HG02938 (cell line): ENCODE data around the gene MYL7.
A peak's percentile ranks its signal among the peaks of the same experiment; 100 is the strongest.
"Not testable (repeated sequence)": the region's sequence is repeated elsewhere in the genome, so short reads cannot be mapped to it uniquely, and the experiment has no call there.

Experiments
- ATAC-seq: cut with Tn5 transposase; IDR thresholded peaks from one replicate; pipeline ENCODE4 v1.9.1; 2021; ENCODE audit warnings: mild to moderate bottlenecking, moderate library complexity; ENCODE audit not compliant: unreplicated experiment

Gene MYL7

DNA sequence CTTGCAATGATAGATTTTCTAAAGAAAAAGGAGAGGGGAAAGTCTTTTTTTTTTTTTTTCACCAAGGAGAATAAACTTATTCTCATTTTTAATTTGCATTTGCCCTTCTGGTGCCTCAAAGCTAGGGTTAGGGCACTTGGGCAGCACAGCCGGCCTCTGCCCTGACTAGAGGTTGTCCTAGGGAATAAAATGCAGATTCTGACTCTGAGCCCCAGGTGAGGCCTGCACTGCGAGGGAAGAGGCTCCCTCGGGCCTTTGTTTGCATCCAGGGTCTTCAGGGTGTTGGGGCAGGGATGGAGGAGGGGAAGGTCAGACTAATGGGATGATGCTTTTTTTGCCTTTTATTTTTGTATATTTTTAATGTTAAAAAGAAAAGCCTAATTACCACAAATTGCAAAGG is 7.8 kb downstream of the MYL7 start:
- no peak for ATAC-seq

DNA sequence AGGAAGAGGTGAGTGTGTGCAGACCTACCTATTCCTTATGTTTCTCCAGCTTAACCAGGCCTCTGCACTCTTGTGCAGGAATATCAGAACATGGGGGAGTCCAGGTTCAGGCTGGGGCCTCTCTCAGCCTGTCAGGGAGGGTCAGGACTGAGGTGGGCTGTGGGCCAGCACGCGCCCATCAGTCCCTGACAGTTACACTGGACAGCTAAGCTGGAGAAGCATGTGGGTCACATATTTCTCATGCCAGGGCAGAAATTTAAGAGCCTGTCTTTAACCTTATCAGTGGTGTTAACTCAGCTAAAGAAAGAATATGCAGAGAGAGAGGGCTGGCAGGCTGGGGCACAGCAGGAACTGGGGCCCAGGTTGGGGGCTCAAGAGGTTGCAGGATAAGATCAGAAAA is 9.1 kb downstream of the MYL7 start:
- no peak for ATAC-seq

DNA sequence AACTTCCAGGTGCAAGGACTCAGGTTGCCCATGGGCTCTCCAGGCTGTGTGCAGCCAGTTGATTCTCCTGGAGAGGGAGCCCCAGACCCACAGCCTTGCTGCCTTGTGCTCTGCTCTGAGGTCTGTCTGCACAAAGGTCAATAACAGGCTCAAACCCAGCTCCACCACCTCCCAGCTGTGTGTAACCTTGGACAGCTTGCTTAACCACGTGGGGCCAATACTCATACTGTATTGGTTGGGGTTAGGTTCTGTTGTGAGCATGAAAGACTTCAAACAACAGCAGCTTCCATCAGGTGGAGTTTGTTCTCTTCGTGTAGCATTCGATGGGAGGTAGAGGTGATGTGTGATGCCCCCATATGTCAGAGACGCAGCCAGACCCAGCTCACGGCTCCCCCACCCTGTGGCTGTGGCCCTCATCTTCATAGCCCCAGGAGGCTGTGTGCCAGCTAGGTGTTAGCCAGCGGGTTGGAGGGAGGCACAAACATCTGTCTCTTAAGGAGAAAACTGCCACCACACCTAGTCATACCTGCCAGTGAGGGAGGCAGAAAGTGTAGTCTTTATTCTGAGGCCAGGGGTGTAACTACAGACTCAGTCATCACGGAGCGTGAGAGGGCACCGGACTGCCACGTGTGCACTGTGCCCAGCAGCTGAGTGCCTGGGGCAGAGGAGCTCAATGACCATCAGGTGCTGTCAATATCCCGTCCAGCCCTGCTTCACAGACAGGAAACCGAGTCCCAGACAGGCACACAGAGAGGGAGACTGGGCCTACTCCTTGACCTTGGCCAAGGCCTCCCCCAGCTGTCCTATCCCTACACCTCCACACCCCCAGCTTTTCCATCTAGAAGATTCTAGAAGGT is 9.7 kb downstream of the MYL7 start:
- no peak for ATAC-seq

DNA sequence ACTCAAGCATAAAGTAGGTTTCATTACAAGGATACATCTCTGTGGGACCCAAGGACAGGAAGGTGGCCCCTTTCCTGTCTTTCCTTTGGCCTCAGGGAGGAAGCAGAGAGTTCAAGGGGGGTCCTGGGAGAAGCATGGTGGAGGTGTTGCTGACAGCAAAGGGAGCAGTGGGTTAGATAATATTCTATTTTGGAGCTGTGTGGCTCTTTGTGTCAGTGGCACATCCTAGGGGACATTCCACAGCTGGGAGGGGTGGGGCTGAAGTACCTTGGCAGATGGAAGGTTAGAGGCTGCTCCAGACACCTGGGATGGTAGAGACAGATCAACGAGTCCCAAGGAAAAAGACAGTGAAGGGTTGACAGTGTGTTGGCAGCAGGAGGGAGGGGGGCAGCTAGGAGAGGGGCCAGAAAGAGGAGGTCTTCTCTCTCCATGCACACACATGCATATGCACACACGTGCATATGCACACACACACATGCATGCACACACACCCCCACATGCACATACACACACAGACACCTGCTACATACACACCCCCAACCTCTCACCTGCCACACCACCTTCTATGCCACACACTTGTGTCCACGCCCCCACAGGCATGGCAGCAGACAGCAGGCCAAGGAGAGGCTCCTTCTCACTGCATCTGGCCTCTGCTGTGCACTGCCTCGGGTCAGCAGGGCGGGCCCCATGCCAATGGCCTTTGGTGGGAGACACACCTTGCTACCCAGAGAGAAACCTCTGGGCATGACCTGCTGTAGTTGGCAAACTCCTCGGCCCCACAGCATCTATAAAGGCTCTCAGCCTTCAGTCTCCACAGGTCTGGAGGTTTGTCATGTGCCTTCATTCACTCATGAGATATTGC is 12.2 kb downstream of the MYL7 start:
- no peak for ATAC-seq

DNA sequence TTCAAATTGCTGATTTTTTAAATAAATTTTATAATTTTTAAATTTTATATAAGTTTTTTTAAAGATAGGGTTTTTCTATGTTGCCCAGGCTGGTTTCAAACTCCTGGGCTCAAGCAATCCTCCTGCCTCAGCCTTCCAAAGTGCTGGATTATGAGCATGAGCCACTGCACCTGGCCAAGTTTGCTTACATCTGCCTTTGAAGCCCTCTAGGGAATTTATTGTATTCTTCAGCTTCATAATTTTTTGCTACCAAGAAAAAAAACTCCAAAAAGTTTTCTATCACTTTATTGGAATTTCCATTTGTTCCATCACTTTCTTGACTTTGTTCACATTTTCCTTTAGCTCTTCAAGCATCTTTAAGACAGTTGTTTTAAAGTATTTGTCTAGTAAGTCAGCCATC is 14.0 kb downstream of the MYL7 start:
- no peak for ATAC-seq

DNA sequence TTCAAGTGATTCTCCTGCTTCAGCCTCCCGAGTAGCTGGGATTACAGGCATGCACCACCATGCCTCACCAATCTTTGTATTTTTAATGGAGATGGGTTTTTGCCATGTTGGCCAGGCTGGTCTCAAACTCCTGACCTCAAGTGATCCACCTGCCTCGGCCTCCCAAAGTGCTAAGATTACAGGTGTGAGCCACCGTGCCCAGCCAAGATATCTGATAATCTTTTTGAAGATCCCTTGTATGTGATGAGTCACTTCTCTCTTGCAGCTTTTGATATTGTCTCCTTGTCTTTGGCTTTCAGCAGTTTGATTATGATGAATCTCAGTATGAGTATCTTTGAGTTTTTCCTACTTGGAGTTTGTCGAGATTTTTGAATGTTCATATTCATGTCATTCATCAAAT is 14.6 kb downstream of the MYL7 start:
- ATAC-seq, result not testable (repeated sequence)

DNA sequence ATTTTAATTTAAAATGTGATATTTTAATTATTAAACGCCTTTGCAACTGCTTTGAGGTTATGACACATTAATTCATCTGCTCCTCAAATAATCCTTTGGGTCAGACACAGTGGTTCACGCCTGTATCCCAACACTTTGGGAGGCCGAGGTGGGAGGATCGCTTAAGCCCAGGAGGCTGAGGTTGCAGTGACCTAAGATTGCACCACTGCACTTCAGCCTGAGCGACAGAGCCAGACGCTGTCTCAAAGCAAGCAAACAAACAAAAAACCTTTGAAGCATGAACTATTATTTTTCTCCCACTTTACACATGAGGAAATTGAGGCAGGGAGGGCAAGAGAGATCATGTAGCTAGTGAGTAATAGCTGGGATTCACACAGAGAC is 16.3 kb downstream of the MYL7 start:
- ATAC-seq, result no peak

DNA sequence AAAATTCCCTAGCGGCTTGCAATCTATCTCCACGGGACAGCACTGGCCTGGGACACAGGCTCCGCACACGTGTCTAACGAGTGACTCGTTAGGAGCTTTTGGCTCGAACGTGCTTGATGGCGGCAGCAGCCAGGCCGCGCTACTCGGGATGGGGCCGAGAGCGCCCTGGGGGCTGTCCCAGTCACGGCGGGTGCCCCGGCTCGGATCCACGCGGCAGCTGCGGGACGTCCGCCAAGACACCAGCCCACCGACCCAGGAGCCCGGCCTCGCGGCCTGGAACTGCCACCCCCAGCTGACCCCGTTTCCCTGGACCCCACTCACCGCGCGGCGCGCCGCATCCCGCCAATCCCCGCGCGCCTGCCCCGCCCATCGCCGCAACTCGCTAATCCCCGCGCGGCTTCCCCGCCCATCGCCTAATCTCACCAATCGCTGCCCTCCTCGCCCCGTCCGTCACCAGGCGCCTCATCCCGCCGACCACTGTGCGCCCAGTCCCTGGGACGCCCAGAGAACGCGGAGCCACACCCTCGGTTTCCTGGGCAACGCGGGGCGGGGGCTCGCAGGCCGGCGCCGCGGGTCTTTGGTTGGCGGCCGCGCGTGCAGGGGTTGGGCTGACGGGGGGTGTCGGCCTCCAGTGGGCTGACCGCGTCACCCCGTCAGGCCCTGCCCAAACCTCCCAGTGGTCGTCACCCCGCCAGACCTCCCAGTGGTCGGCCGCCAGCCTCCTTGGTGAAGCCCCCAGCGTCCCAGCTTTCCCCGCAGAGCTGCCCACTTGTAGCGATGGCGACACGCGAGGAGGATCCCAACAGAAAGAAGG is 17.7 kb downstream of the MYL7 start, which contains the start of gene POLD2:
Gene POLD2, minus strand, starts transcription at position 359 of the 814 bp plus-strand sequence. CDS start 1,495 bp downstream, outside the sequence.
- ATAC-seq, result peak; percentile 97

DNA sequence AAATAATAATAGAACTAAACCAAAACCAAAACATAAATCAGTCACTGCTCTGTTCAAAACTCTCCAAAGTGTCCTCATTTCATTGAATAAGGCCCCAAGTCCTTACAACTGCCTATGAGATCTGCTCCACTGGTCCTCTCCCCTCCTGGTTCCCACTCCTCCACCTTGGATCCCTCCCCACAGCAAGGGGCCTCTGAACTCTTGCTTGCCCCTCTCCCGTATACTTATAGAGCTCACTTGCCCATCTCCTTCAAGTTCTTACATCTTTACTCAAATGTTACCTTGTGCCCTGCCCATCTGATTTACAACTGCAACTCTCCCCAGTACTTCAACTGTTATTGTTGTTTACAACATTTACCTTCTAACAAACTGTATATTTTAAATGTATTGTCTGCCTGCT is 18.6 kb downstream of the MYL7 start:
- no peak for ATAC-seq

DNA sequence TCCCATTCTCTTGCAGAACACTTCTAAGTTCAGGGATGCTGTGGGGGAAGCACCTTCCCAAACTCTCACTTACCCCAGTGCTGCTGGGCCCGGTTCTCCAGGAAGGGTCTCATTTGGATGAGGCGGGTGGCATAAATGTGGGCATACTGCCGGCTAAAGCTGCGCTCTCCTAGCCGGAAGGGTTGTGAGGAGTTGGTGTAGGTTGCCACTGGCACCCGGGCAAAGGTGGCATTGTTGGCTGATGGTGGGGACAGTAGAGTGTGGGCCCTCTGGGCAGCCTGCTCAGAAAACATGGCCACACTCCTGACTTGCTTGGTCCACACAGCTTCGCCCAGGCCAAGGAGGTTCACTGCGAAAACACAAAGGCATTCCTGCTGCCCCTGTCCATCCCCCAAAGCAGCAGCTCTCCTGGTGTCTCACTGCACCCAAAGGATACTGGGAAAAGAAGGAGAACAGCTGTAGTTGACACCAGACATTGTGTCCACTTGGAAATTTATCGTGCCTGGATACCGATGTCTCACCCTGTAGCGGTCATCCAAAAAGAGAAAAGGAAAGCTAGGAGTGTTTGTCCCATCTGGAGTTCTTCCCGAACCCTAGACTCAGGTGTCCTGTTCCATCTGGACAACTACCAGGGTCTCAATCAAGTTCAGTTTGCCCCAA is 19.2 kb downstream of the MYL7 start:
- ATAC-seq, result no peak

DNA sequence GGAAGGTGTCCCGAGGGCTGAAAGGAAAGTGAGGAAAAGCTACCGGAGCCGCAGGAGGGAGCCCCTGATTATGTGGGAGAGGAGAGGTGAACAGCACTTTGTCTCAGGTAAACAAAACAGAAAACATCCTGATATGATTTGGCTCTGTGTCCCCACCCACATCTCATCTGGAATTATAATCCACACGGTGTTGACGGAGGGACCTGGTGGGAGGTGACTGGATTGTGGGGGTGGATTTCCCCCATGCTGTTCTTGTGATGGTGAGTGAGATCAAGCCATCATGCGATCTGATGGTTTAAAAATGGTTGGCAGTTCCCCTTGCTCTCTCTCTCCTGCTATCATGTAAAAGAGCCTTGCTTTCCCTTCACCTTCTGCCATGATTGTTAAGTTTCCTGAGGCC is 20.7 kb downstream of the MYL7 start:
- no peak for ATAC-seq

DNA sequence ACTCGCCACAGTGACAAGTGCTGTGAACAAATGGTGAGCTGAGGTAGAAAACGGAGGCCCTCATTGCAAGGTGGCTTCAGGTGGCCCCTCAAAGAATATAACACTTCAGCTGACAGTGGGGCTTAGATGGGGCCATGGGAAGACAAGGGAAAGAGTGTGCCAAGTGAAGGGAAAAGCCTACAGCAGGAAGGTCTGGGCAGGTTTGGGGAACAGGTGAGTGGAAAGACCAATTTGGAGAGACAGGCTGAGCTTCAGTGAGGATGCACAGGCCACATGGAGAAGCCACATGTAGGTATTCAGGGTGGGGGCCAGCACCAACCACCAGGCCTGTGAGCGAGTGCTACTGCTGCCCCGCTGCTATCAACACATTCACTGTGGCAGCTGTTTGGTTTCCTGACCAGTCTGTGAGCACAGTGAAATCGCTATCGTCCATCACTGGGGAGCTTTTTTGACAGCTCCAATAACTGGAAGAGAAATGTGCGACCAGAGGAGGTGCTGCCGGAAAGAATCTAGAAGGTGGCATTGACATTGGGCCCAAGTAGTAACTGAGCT is 21.2 kb downstream of the MYL7 start:
- ATAC-seq, result no peak

DNA sequence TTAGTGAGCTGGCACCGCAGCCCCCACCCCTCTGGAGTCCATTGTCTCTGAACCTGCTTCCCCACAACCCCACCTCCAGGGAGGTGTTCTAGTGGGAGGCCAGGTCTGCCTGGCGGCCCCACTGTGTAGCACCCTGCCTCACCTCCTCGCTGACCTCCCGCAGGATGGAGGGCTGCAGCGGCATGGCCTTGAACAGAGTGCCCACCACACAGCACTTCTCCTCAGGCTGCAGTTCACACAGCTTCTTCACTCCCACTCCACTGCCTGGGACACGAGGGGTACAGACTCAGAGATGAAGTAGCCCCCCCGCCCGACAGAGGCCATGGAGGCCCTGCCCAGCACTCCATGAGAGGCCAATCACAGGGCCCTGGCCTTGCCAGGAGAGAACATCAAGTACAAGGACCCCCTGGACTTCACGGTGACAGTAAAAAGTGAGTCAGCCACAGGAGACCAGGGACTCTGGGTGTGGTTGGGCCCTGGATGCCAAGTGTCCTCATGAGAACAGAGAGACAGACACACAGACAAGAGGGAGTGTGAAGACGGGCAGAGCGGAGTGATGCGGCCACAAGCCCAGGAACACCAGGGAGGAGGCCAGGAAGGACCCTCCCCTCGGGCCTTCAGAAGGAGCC is 23.2 kb downstream of the MYL7 start:
- no peak for ATAC-seq

DNA sequence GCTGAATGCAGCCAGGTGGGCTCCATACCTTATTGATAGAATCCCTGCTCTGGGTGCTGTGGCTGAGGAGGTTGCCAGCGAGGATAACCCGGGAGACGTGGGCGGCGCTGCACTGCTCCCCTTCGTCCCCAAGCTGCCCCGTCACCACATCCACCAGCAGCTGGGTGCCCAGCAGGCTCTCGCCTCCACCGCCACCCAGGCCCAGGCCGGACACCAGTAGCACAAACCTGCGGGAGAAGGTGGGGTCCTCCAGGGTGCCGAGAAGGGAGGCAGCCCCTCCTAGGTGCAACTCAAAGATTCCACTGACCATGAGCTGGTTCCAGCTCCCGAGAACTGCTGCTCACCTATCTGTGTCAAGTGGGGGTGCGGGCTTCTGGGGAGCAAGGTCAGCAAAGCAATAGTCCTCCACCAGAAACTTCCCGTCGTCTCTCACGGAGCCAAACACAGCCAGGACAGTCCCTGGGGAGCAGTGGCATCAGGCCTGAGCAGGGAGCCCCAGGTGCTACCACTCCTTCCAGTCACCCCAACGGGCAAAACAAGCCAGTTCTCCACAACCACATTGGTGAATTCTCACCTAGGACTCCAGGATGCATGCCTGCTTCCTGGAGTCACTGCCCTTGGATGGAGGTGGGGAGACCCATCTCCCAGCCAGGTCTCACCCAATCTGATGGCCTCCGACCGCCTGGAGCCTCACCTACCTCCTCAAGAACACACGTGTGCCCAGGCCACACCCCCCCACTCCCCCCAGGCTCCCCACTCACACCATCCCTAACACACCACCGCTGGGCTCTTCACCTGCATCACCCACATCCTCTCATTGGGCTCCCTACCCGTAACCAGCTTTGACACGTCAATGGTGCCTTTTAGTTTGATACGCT is 24.1 kb downstream of the MYL7 start:
- no peak for ATAC-seq

DNA sequence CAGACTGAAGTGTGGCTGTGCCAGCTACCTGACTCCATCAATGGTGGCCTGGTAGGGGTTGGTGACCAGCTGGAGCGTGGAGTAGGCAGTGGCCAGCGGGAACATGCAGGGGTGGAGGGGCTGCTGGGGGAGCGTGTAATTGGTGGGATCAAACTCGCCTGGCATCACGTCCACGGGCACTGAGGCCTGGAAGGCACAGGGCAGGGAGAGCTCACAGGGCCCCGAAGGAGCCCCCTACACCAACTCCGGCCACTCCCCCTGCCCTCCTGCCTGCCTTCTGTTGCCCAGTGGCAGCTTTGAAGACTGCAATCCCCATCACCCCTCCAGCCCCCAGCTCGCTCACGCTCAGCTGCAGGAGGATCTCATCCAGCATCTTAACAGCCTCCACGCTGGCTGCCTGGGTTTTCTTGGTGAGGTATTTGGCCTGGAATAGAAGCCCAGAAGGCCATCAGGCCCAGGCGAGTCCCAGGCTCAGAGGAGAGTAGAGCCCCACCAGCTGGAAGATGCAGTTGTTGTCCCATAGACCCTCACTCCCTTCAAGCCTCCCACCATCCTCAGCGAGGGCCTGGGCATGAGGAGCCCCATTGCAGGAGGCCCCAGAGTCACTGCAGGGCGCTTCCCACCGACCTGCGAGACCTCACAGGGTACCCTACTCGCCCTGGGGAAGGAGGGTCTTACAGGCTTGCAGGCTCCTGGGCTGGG is 24.9 kb downstream of the MYL7 start:
- no peak for ATAC-seq

DNA sequence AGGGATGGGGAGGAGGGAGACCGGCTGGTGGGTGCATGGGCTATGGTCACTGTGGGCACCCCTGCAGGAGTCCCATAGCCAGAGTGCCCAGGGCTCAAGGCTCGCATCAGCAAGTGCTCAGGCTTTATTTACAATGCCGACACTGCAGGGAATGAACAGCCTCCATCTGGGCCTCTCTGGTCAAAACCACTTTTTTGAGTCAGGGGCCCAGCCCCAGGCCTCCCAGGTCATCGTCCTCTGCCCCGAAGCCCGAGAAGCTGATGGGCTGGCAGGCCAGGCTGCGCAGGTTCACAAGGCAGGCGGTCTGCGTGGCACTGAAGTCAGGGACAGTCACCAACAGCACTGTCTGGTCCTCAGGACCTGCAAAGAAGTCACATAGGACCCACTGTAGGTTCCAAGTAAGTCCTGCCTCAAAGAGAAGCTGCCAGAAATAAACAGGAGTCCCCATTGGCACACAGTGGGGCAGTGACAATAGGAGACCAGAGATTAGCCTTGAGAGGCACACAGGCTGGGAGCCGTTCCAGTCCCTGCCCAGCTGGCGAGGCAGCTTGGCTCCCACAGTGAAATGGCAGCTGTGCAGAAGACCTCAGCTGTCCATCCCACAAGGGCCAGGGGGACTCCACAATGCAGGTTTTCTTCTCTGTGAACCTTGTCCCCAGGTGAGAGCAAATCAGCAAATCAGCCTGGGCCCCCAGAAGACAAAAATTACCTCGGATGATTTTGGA is 26.4 kb downstream of the MYL7 start:
- ATAC-seq, result no peak

DNA sequence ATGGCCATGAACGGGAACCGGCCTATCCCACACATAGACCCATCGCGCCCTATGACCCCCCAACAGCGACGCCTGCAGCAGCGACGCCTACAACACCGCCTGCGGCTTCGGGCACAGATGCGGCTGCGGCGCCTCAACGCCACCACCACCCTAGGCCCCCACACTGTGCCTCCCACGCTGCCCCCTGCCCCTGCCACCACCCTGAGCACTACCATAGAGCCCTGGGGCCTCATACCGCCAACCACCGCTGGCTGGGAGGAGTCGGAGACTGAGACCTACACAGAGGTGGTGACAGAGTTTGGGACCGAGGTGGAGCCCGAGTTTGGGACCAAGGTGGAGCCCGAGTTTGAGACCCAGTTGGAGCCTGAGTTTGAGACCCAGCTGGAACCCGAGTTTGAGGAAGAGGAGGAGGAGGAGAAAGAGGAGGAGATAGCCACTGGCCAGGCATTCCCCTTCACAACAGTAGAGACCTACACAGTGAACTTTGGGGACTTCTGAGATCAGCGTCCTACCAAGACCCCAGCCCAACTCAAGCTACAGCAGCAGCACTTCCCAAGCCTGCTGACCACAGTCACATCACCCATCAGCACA is 27.3 kb downstream of the MYL7 start:
- ATAC-seq, result no peak
